Measurements from ENCODE around the gene KLHL24.
A peak's percentile ranks its signal among the peaks of the same experiment; 100 is the strongest.

The KLHL24 gene

GRCh38 chr3:183692436-183692835 is 57.0 kb downstream of the KLHL24 start:
- Histone ChIP-seq H3F3A (ENCODE audit: control insufficient read depth, insufficient read depth) (no peaks in the 10 kb centered on the region), H3K27me3 (ENCODE audit: control insufficient read depth, low read length) (no peaks in the 10 kb centered on the region), H3K27ac (ENCODE audit: low read depth, low read length) (no peak overlapping the region), H4K20me1 (ENCODE audit: control insufficient read depth, insufficient read depth, low read depth, low read length) (no peaks in the 10 kb centered on the region), H3K4me1 (ENCODE audit: control insufficient read depth, low read length) (peaks cover 6% of the 10 kb centered on the region), H3K79me2 (ENCODE audit: control insufficient read depth, low read length) (peaks cover 5% of the 10 kb centered on the region), H3K9me3 (ENCODE audit: control insufficient read depth, insufficient read depth, low read length) (no peaks in the 10 kb centered on the region), H3K9me2 (replicated peaks; ENCODE audit: control insufficient read depth, low read length) (no peaks in the 10 kb centered on the region), H3K36me3 (ENCODE audit: control insufficient read depth, low read length) (no peaks in the 10 kb centered on the region), H3K4me3 (ENCODE audit: low read length) (no peak overlapping the region), H3K4me2 (ENCODE audit: low read length) (no peak overlapping the region)
- TF ChIP-seq CTCF (IDR thresholded peaks at IDR 0.05; ENCODE audit: low read depth, low read length, poor library complexity, severe bottlenecking) (no peak), EZH2phosphoT487 (IDR thresholded peaks at IDR 0.05; ENCODE audit: borderline replicate concordance, low read length) (no peak)

- H3K9me3 ChIP-seq (ENCODE audit: control insufficient read depth, insufficient read depth, low read length), result no peaks in the 10 kb centered on the region
- no peaks in the 10 kb centered on the region for H3K27me3 ChIP-seq (ENCODE audit: control insufficient read depth, low read length)
- TF ChIP-seq EZH2phosphoT487 (IDR thresholded peaks at IDR 0.05; ENCODE audit: borderline replicate concordance, low read length), result no peak
- TF ChIP-seq CTCF (IDR thresholded peaks at IDR 0.05; ENCODE audit: low read depth, low read length, poor library complexity, severe bottlenecking), result no peak
- H3K27ac ChIP-seq (ENCODE audit: low read depth, low read length), result no peak overlapping the region
- peaks cover 14% of the 10 kb centered on the region for H3K36me3 ChIP-seq (ENCODE audit: control insufficient read depth, low read length)
- H3K4me3 ChIP-seq (ENCODE audit: low read length), result no peak overlapping the region
- H3F3A ChIP-seq (ENCODE audit: control insufficient read depth, insufficient read depth), result peaks cover 6% of the 10 kb centered on the region; the same call in 1 of the 2 replicates
- H3K4me1 ChIP-seq (ENCODE audit: control insufficient read depth, low read length), result peaks cover 21% of the 10 kb centered on the region
- no peaks in the 10 kb centered on the region for H3K9me2 ChIP-seq (replicated peaks; ENCODE audit: control insufficient read depth, low read length)
- H3K79me2 ChIP-seq (ENCODE audit: control insufficient read depth, low read length), result peaks cover 37% of the 10 kb centered on the region
- peaks cover 7% of the 10 kb centered on the region for H4K20me1 ChIP-seq (ENCODE audit: control insufficient read depth, insufficient read depth, low read depth, low read length)
- H3K4me2 ChIP-seq (ENCODE audit: low read length), result no peak overlapping the region
These were observed 60.3 kb downstream of the KLHL24 start for GRCh38 chr3:183695569-183696364.

GRCh38 chr3:183697123-183697609 is 61.7 kb downstream of the KLHL24 start:
- Histone ChIP-seq H3K27ac (ENCODE audit: low read depth, low read length) (no peak overlapping the region), H3K9me3 (ENCODE audit: control insufficient read depth, insufficient read depth, low read length) (no peaks in the 10 kb centered on the region), H3K36me3 (ENCODE audit: control insufficient read depth, low read length) (peaks cover 25% of the 10 kb centered on the region), H3K79me2 (ENCODE audit: control insufficient read depth, low read length) (peaks cover 51% of the 10 kb centered on the region), H3K9me2 (replicated peaks; ENCODE audit: control insufficient read depth, low read length) (no peaks in the 10 kb centered on the region), H3F3A (ENCODE audit: control insufficient read depth, insufficient read depth) (peaks cover 6% of the 10 kb centered on the region; the same call in 1 of the 2 replicates), H3K4me3 (ENCODE audit: low read length) (peak overlapping the region; percentile 82), H3K27me3 (ENCODE audit: control insufficient read depth, low read length) (no peaks in the 10 kb centered on the region), H3K4me2 (ENCODE audit: low read length) (peak overlapping the region; percentile 64), H3K4me1 (ENCODE audit: control insufficient read depth, low read length) (peaks cover 32% of the 10 kb centered on the region), H4K20me1 (ENCODE audit: control insufficient read depth, insufficient read depth, low read depth, low read length) (peaks cover 18% of the 10 kb centered on the region)
- TF ChIP-seq CTCF (IDR thresholded peaks at IDR 0.05; ENCODE audit: low read depth, low read length, poor library complexity, severe bottlenecking) (no peak), EZH2phosphoT487 (IDR thresholded peaks at IDR 0.05; ENCODE audit: borderline replicate concordance, low read length) (no peak)

Measured in DOHH2 (cell line).